CD4-positive, alpha-beta T cell treated with Interleukin-21 for 1 hour (primary cell): Measurements from ENCODE around the gene MEIOSIN.
A peak's percentile ranks its signal among the peaks of the same experiment; 100 is the strongest.

Experiments used
- DNase-seq: peaks from one replicate; pipeline ENCODE4 v3.0.0-alpha.2; 2020

MEIOSIN gene

GRCh38 chr19:45766869-45767346, 33.7 kb downstream of the MEIOSIN start:
- DNase-seq, result no peak

- no peak for DNase-seq
Observed at GRCh38 chr19:45767410-45767880, 34.2 kb downstream of the MEIOSIN start.

- peak; percentile 7 for DNase-seq
Observed at GRCh38 chr19:45767881-45768654, 34.8 kb downstream of the MEIOSIN start.

- peak; percentile 49 for DNase-seq
Observed at GRCh38 chr19:45768655-45768983, 35.4 kb downstream of the MEIOSIN start.

GRCh38 chr19:45768984-45769782, 35.9 kb downstream of the MEIOSIN start, which contains the start of gene SIX5:
TSS of gene SIX5 (minus strand) at chr19:45769252. CDS start at chr19:45768844, 408 bp downstream.
- DNase-seq, result peak; percentile 96

GRCh38 chr19:45769821-45770191, 36.6 kb downstream of the MEIOSIN start:
- DNase-seq, result no peak

GRCh38 chr19:45770192-45771101, 37.2 kb downstream of the MEIOSIN start:
- peak; percentile 91 for DNase-seq

- DNase-seq, result no peak
Observed at GRCh38 chr19:45771311-45771933, 38.2 kb downstream of the MEIOSIN start.

GRCh38 chr19:45772130-45772840, 39.0 kb downstream of the MEIOSIN start:
- DNase-seq, result no peak

- DNase-seq, result no peak
Observed at GRCh38 chr19:45772912-45773311, 39.7 kb downstream of the MEIOSIN start.

- no peak for DNase-seq
Observed at GRCh38 chr19:45773384-45773783, 40.1 kb downstream of the MEIOSIN start.

GRCh38 chr19:45774765-45775164, 41.5 kb downstream of the MEIOSIN start:
- DNase-seq, result no peak

GRCh38 chr19:45777395-45777961, 44.2 kb downstream of the MEIOSIN start:
- no peak for DNase-seq

GRCh38 chr19:45778010-45778661, 44.9 kb downstream of the MEIOSIN start:
- DNase-seq, result no peak

GRCh38 chr19:45779231-45780145, 46.2 kb downstream of the MEIOSIN start:
- DNase-seq, result peak; percentile 88

GRCh38 chr19:45780146-45780447, 46.9 kb downstream of the MEIOSIN start:
- DNase-seq, result no peak

GRCh38 chr19:45780448-45781213, 47.4 kb downstream of the MEIOSIN start:
- no peak for DNase-seq

GRCh38 chr19:45781214-45782161, 48.2 kb downstream of the MEIOSIN start:
- no peak for DNase-seq
